HG02798 (cell line): ENCODE measurements around the gene NT5C3B.
"Not testable (repeated sequence)": the region's sequence is repeated elsewhere in the genome, so short reads cannot be mapped to it uniquely, and the experiment has no call there.

Experiments used
- ATAC-seq: cut with Tn5 transposase; IDR thresholded peaks from one replicate; pipeline ENCODE4 v1.9.1; 2021; ENCODE audit warnings: mild to moderate bottlenecking; ENCODE audit not compliant: unreplicated experiment, poor library complexity

Gene NT5C3B

DNA sequence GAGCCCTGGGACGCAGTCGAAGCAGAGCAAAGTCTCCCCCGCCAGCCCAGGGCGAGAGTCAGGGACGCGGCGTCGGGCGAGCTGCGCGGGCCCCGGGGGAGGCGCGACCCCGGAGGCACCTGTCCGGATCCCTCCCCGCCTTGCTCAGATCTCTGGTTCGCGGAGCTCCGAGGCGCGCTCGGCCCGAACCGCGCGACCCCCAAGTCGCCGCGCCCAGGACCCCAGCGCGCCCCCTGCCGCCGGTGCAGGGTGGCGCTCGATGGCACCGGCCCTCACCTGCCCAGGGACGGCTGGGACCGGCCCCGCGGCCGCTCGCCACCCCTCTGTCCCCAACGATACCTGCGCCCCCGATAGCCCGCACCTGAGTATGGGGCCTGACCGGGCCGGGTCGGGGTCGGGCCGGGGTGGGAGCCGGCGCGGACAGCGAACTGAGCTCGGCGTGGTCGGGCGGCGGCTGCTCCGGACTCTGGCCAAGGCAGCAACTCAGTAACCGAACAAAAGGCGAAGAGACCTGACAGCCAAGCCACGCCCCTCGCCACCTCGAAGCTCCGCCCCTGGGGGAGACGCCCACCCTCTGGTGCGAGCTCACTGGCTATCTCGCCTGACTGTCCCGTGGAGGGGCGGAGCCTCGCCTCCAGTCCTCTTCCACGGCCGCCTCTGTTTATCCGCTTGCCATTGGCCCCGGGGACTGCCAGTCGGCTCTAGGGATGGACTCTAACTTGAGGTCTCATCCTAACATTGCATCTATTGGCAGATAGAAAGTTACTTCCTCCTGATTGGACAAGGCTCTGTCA is 49.6 kb downstream of the NT5C3B start, which contains the start of gene JUP:
Gene JUP, minus strand, starts transcription at position 485 of the 794 bp plus-strand sequence. CDS start 14,857 bp downstream, outside the sequence.
- peak; percentile 87 for ATAC-seq

DNA sequence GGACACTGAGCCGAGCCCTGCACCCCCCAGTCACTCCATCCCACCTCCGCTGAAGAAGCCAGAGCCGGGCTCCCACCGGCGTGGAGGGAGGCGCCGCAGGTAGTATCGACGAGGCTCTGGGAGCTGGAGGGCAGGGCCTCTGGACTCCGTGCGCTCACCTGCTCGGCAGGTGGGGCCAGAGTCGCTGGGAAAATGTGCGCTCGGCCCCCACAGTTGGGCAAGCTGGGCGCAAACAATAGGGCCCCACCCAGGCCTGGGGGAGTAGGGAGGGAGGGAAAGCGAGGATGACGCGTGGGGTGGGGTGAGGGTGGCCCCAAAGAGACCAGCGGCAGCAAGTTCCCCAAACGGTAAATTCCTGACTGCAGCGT is 50.2 kb downstream of the NT5C3B start:
- no peak for ATAC-seq

DNA sequence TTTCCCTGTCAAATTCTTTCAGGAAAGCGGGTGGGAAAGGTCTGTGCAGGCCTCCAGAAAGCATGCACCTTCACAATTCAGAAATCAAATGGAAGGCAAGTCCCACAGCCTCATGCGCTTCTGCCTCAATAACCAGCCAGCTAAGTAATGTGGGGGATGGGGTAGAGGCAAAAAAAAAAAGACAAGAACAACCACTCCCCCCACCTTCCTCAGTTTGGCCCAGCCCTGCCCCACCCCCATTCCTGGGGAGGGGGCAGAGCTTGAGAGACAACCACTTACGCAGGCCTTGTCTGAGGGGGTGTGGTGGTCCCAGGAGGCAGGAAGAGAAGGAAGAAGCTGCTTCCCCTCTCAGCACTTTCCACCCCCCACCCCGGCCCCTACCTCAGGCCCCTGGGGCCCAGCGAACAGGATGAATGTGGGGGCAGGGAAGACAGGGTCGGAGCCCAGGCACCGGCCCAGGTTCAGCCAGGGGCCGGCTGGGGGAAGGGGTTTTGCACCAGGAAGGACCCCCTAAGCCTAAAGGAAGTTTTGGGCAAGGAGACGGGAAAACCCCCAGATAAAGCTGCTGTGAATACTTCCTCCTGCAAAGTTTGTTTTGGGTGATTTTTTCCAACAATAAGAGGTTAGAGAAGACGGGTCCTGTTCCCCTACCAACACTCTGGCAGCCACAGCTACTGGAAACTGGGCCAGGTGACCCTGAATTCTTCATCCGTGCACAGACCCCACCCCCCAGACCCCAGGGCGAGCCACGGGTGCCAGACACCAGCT is 50.8 kb downstream of the NT5C3B start:
- no peak for ATAC-seq

DNA sequence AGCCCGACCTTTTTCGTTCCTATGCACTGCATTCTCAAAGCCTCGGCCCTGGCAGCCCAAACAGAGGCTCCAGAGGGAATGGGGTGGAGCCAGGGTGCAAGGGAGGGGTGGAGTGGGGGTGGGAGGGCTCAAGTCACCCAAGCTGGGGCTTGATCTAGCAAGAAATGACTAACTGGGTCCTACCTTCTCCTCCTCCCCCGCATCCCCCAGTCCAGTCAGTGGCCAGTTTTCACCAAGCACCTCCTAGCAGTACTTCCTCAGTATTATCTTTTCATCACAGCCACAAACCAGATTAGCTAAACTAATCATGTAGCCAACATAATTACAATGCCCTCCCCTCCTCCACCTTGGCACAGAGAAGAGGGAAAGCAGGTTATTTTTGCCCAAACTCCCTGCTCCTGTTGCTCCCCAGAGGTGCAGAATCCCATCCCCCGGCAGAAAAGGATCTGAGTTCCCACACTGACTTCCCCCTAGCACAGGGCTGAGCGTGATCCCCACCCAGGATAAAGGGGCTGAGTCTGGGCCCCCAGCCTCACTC is 51.8 kb downstream of the NT5C3B start:
- no peak for ATAC-seq

DNA sequence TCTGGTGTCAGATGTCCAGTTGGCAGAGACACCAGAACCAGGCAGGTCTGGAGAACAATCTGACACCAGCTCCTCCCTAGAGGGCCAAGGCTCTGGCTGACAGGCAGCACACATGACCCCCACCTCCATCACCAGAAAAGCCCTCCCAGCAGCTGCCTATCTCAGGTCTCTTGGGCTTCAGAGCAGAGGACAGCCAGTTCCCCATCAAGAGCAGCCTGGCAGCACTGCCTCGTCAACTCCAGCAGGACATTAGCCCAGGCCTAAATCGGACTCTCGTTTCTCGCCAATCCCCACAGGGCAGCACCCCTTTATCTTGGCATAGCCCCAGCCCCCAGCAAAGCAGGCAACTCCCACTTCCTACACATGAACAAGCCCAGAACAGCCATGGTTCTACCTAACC is 53.9 kb downstream of the NT5C3B start:
- no peak for ATAC-seq

DNA sequence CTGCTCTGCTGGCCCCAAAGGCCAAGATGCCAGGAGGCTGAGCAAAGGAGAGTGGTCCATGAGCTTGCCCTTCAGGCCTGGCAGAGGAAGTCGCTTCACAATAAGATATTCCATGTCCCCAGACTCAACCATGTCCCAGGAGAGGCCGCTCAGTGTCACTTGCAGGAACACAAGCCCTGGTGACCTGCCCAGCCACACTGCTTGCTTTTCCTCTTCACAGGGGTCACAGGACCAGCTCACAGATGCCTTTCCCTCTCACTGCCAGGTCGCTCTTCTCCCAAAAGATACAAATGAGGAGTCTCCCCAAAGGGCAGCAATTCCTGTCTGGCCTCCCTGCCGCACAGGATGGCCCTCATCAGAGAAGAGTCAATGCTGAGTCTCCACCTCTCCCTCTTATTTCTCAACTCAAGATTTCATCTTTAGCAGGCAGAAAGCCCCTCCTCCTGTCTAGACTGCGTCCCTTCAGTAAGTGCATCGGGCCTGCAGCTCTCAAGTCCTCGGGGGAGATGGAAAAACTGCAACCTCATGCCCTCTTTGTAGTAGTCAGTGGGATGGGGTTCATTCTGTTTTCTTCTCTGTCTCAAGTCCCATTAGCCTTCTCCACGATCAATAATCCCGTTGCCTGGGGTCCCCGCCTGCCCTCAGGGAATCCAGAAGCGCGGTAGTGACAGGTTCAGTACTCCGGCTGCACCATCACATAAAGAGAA is 54.5 kb downstream of the NT5C3B start:
- no peak for ATAC-seq

DNA sequence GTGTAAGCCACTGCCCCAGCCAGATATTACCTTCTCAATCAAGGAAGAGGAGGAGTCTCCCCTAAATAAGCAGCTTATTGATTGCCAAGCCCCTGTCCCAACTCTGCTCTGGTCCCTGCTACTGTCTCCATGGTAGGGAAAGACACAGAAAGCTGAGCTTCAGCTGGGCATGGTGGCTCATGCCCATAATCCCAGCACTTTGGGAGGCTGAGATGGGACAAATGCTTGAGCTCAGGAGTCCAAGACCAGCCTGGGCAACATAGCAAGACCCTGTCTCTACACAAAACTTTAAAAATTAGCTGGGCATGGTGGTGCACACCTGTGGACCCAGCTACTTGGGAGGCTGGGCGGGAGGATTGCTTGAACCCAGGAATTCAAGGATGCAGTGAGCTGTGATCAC is 56.1 kb downstream of the NT5C3B start:
- ATAC-seq: no peak

DNA sequence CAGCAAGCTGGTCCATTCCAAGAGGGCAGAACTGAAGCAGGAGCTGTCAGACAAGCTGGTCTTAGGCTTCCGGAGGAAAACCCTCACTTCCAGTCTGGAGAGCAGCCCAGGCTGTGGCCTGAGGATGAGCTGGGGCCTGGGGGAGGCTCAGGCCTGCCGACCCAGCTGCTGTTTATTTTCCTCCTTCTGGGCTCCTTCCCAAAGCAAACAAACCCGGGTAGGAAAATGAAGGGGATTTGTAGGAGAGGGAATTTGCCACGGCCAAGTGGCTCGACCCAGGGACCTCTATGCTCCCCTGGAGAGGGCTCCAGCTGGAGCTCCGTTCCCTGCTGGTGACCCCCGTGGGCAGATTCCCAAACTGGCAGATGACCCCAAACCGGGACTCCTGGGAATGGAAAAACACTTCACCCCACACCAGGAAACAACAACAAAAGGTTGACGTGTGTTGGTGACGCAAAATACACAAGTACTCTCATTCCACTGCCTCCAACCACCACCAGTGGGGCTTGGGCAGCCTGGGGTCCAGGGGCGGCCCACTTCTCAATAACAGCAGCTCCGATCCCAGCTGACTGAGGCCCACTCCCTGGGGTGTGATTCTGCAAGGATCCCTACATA is 58.4 kb downstream of the NT5C3B start:
- no peak for ATAC-seq

DNA sequence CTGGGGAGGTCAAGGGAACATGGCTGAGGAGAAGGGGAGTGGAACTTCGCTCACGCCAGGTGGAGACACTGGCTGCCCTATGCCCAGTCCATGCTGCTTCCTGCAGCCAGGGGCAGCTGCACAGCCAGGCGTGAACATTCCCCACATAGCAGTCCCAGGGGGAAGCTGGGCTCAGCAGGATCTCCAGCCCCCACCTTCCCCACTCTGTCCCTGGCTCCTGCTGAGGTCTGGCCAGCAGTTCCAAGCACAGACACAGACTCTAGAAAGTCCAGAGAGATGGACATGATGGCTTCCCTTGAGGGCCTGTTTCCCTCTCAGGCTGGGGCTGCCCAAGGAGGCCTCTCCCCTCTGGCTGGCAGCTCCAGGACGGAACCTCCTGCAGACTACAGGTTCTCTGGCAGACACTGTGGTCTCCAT is 58.9 kb downstream of the NT5C3B start:
- ATAC-seq: no peak

DNA sequence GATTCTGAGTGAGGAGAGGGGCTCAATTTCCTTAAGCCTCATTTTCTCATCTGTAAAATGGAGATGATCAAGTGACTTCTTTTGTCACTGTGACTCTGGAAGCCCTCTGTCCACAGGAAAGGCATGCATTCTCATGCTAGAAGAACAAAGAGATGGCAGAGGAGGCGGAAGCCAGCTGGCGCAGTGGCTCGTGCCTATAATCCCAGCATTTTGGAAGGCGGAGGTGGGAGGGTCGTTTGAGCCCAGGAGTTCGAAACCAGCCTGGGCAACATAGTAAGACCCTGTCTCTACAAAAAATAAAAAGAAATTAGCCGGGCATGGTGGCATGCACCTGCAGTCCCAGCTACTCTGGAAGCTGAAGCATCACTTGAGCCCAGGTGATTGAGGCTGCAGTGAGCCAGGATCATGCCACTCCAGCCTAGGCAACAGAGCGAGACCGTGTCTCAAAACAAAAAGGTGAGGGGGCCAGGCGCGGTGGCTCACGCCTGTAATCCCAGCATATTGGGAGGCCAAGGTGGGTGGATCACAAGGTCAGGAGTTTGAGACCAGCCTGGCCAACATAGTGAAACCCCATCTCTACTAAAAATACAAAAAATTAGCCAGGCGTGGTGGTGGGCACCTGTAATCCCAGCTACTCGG is 59.7 kb downstream of the NT5C3B start:
- not testable (repeated sequence) for ATAC-seq

DNA sequence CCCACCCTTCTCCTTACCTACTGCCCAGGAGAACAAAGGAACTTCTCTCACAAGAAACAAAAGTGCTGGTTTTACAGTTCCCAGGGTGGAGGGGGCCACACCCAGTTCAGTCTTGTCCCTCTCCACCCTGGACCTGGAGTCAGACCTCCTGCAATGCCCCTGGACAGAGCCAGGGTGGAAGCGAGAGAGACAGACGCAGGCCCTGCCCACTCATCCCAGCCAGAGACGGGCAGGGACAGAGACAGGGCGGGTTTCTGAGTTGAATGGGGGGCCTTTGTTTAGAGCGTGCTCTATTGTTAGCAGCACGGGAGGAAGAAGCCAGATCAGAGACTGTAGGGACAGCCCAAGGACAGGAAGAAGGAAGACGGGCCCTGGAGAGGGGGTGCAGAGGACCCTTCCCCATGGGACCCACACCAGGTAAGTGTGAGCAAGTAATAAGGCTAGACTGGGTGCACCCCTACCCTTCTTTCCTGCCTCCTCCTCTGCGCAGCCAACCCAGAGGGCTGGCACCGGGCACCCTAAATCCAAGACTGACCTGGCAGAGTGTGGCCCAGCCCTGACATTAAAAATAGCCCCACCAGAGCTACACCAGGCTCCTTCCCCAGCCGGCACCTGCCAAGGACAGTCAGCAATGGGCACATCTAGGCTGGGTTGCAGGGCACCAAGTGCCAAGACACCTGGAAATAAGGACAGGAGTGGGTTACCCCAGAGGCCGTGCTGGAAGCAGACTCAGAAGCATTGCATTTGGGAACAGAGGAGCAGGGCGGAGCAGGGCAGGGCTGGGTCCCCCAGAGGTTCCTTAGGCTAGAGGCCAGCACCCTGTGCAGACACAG is 60.4 kb downstream of the NT5C3B start:
- ATAC-seq: no peak
